ENCODE measurements around the gene CAPG. TPM values are rescaled to one million over a fixed set of nuclear protein-coding genes. Genes with fewer than 3 reads are reported as not detected.

Gene CAPG
- polyA plus RNA-seq, 1 donor (not counting 4 experiments of a cell fraction or from before 2014, with no cell fraction given) = 466 TPM

GRCh38 chr2:85435220-85435958 lies 25.2 kb upstream of the CAPG start:
- no peaks in the 10 kb centered on the region for H3K9me3 ChIP-seq (ENCODE audit: control insufficient read depth, low read depth, low read length)
- no peak for FAIRE-seq
- dilution Hi-C loops (cut with MboI; ENCODE audit: extremely low pct_ligation_motif_present, low sequenced_read_pairs) = no loop called here
- no peaks in the 10 kb centered on the region for H3K27me3 ChIP-seq (ENCODE audit: control insufficient read depth, extremely low read depth, insufficient read depth, low read length)
- H3K79me2 ChIP-seq (ENCODE audit: control insufficient read depth, insufficient read depth, low read length) = no peaks in the 10 kb centered on the region
- H3K9me1 ChIP-seq (ENCODE audit: control insufficient read depth, extremely low read depth, insufficient read depth, low read length) = no peaks in the 10 kb centered on the region
- H2AFZ ChIP-seq (ENCODE audit: control insufficient read depth, low read length) = no peak overlapping the region
- H3K27ac ChIP-seq (ENCODE audit: control insufficient read depth, insufficient read depth, low read length) = no peak overlapping the region
- no peak for TF ChIP-seq CTCF (optimal IDR thresholded peaks at IDR 0.05 in 1 of 3, IDR thresholded peaks at IDR 0.05 in 1 of 3, conservative IDR thresholded peaks at IDR 0.05 in 1 of 3; ENCODE audit: extremely low read depth in 1 of 3, insufficient read depth in 2 of 3, low read length in 3 of 3)
- TF ChIP-seq EZH2 (IDR thresholded peaks at IDR 0.05; ENCODE audit: low read length) = no peak
- peaks cover 25% of the 10 kb centered on the region for H3K4me1 ChIP-seq (ENCODE audit: control insufficient read depth, extremely low read depth, insufficient read depth, low read length)
- H3K9ac ChIP-seq (ENCODE audit: control insufficient read depth, extremely low read depth, insufficient read depth, low read length) = no peak overlapping the region
- H3K4me2 ChIP-seq (ENCODE audit: control insufficient read depth, extremely low read depth, insufficient read depth, low read depth, low read length) = no peak overlapping the region
- DNase-seq (ENCODE audit: low read depth, low spot score) = no peak
- H4K20me1 ChIP-seq (ENCODE audit: control insufficient read depth, extremely low read depth, insufficient read depth, low read length) = no peaks in the 10 kb centered on the region
- H3K36me3 ChIP-seq (ENCODE audit: control insufficient read depth in 2 of 2, extremely low read depth in 1 of 2, insufficient read depth in 2 of 2, low read length in 2 of 2) = no peaks in the 10 kb centered on the region
- H3K4me3 ChIP-seq (ENCODE audit: control insufficient read depth in 2 of 3, extremely low read depth in 1 of 3, insufficient read depth in 2 of 3, low read depth in 1 of 3, low read length in 3 of 3) = no peak overlapping the region

GRCh38 chr2:85434696-85435095 lies 24.5 kb upstream of the CAPG start:
- H3K4me3 ChIP-seq (ENCODE audit: control insufficient read depth in 2 of 3, extremely low read depth in 1 of 3, insufficient read depth in 2 of 3, low read depth in 1 of 3, low read length in 3 of 3) = no peak overlapping the region
- H3K9me3 ChIP-seq (ENCODE audit: control insufficient read depth, low read depth, low read length) = no peaks in the 10 kb centered on the region
- H3K4me2 ChIP-seq (ENCODE audit: control insufficient read depth, extremely low read depth, insufficient read depth, low read depth, low read length) = no peak overlapping the region
- H4K20me1 ChIP-seq (ENCODE audit: control insufficient read depth, extremely low read depth, insufficient read depth, low read length) = no peaks in the 10 kb centered on the region
- peaks cover 25% of the 10 kb centered on the region for H3K4me1 ChIP-seq (ENCODE audit: control insufficient read depth, extremely low read depth, insufficient read depth, low read length)
- FAIRE-seq (no peak), DNase-seq (ENCODE audit: low read depth, low spot score) (no peak)
- no peaks in the 10 kb centered on the region for H3K9me1 ChIP-seq (ENCODE audit: control insufficient read depth, extremely low read depth, insufficient read depth, low read length)
- no peaks in the 10 kb centered on the region for H3K36me3 ChIP-seq (ENCODE audit: control insufficient read depth in 2 of 2, extremely low read depth in 1 of 2, insufficient read depth in 2 of 2, low read length in 2 of 2)
- no peak overlapping the region for H3K9ac ChIP-seq (ENCODE audit: control insufficient read depth, extremely low read depth, insufficient read depth, low read length)
- no peak for TF ChIP-seq CTCF (optimal IDR thresholded peaks at IDR 0.05 in 1 of 3, IDR thresholded peaks at IDR 0.05 in 1 of 3, conservative IDR thresholded peaks at IDR 0.05 in 1 of 3; ENCODE audit: extremely low read depth in 1 of 3, insufficient read depth in 2 of 3, low read length in 3 of 3)
- no peak for TF ChIP-seq EZH2 (IDR thresholded peaks at IDR 0.05; ENCODE audit: low read length)
- dilution Hi-C loops (cut with MboI; ENCODE audit: extremely low pct_ligation_motif_present, low sequenced_read_pairs) = no loop called here
- H3K79me2 ChIP-seq (ENCODE audit: control insufficient read depth, insufficient read depth, low read length) = no peaks in the 10 kb centered on the region
- no peaks in the 10 kb centered on the region for H3K27me3 ChIP-seq (ENCODE audit: control insufficient read depth, extremely low read depth, insufficient read depth, low read length)
- H2AFZ ChIP-seq (ENCODE audit: control insufficient read depth, low read length) = no peak overlapping the region
- H3K27ac ChIP-seq (ENCODE audit: control insufficient read depth, insufficient read depth, low read length) = no peak overlapping the region

Data from keratinocyte (primary cell).